ENCODE results near the gene ZNF669. TPM values are rescaled to one million over a fixed set of nuclear protein-coding genes. Genes with fewer than 3 reads are reported as not detected.

ZNF669 gene
- total and polyA plus RNA-seq, 8 donors, result 6.9 to 12.3 (median 10.4) TPM

- Histone ChIP-seq H3K36me3 (no peaks in the 10 kb centered on the region), H3K27me3 (peaks cover 0 to 47% of the 10 kb centered on the region in 2 donors), H3K4me1 (peaks cover 6 to 25% of the 10 kb centered on the region in 2 donors), H3K27ac (peak overlapping the region; percentile 65 to 78), H3K9me3 (no peaks in the 10 kb centered on the region), H3K4me3 (peak overlapping the region; percentile 64 to 65)
- DNase-seq, result peak in 2 of 4 donors; percentile 10 to 21
- TF ChIP-seq CTCF (IDR thresholded peaks at IDR 0.05), result no peak
- no peak for ATAC-seq
- intact Hi-C loops (cut with DNase I), result no loop called here
Observed at GRCh38 chr1:247110627-247111258, 6.6 kb upstream of the ZNF669 start.

DNA sequence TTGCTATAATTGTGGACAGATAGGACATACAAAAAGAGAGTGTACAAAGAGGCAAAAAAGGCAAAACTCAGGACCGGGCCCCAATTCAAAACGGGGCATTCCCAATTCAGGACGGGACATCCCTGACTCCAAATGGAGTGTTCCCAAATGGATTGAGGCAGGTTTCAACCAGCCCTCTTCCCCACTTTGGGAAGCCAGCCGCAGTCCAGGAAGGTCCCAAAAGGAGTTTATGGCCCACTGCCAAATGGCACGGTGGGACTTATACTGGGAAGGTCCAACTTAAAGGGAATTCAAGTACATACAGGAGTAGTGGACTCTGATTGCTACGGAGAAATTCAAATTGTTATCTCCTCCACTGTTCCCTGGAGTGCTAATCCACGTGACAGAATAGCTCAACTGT is 3.5 kb upstream of the ZNF669 start:
- H3K4me1 ChIP-seq, result peaks cover 6 to 37% of the 10 kb centered on the region in 2 donors
- no peak for DNase-seq
- no peak for TF ChIP-seq CTCF (IDR thresholded peaks at IDR 0.05)
- peaks cover 0 to 38% of the 10 kb centered on the region in 2 donors for H3K27me3 ChIP-seq
- no peaks in the 10 kb centered on the region for H3K36me3 ChIP-seq
- peaks cover 0 to 2% of the 10 kb centered on the region in 2 donors for H3K9me3 ChIP-seq
- intact Hi-C loops (cut with DNase I), result no loop called here
- no peak for ATAC-seq
- H3K27ac ChIP-seq, result no peak overlapping the region
- no peak overlapping the region for H3K4me3 ChIP-seq

- TF ChIP-seq CTCF (IDR thresholded peaks at IDR 0.05), result no peak
- Histone ChIP-seq H3K36me3 (peaks cover 4 to 12% of the 10 kb centered on the region in 2 donors), H3K27me3 (peaks cover 0 to 21% of the 10 kb centered on the region in 2 donors), H3K27ac (no peak overlapping the region), H3K9me3 (peaks cover 0 to 20% of the 10 kb centered on the region in 2 donors), H3K4me1 (peaks cover 0 to 26% of the 10 kb centered on the region in 2 donors), H3K4me3 (no peak overlapping the region)
- ATAC-seq, result no peak
- DNase-seq, result no peak
- intact Hi-C loops (cut with DNase I), result no loop called here
Observed at GRCh38 chr1:247105966-247106365, 1.8 kb upstream of the ZNF669 start.

DNA sequence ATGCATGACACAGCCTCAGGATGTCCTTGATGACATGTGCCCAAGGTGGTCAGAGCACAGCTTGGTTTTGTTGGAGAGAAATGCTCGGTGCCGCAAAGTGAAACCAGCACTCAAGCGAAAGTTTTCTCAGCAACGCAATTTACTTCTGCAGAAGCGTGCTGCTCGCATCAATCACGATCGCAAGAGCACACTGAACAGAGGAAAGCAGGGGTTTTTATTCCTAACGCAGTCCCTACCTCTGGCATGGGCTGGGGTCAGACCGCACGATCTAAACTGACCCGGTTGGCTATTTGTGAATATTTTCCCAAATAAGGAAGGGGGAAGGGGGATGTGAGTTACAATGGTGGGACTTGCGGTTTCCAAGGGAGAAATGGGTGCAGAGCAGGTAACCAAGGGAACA is 809 bp upstream of the ZNF669 start:
- Histone ChIP-seq H3K36me3 (peaks cover 4 to 22% of the 10 kb centered on the region in 2 donors), H3K9me3 (peaks cover 3 to 30% of the 10 kb centered on the region in 2 donors), H3K4me3 (peak overlapping the region in 1 of 2 donors; percentile 86), H3K27me3 (peaks cover 0 to 11% of the 10 kb centered on the region in 2 donors), H3K4me1 (peaks cover 0 to 21% of the 10 kb centered on the region in 2 donors), H3K27ac (no peak overlapping the region)
- TF ChIP-seq CTCF (IDR thresholded peaks at IDR 0.05), result no peak
- intact Hi-C loops (cut with DNase I), result no loop called here
- ATAC-seq (no peak), DNase-seq (no peak)

GRCh38 chr1:247102381-247102780 is 1.8 kb downstream of the ZNF669 start:
- no peak for TF ChIP-seq CTCF (IDR thresholded peaks at IDR 0.05)
- Histone ChIP-seq H3K27me3 (no peaks in the 10 kb centered on the region), H3K36me3 (peaks cover 4 to 47% of the 10 kb centered on the region in 2 donors), H3K4me1 (peaks cover 0 to 21% of the 10 kb centered on the region in 2 donors), H3K4me3 (no peak overlapping the region), H3K27ac (no peak overlapping the region), H3K9me3 (peaks cover 3 to 55% of the 10 kb centered on the region in 2 donors)
- intact Hi-C loops (cut with DNase I), result no loop called here
- DNase-seq, result no peak
- ATAC-seq, result no peak
